HG02840 (cell line): Measurements from ENCODE around the gene HUNK.

Source experiments
- ATAC-seq: cut with Tn5 transposase; IDR thresholded peaks from one replicate; pipeline ENCODE4 v1.9.1; 2021; ENCODE audit warnings: mild to moderate bottlenecking, moderate library complexity, moderate number of reproducible peaks; ENCODE audit not compliant: unreplicated experiment, low FRiP score

HUNK gene

GRCh38 chr21:31991356-31992331 is 118.8 kb downstream of the HUNK start:
- ATAC-seq: no peak

DNA sequence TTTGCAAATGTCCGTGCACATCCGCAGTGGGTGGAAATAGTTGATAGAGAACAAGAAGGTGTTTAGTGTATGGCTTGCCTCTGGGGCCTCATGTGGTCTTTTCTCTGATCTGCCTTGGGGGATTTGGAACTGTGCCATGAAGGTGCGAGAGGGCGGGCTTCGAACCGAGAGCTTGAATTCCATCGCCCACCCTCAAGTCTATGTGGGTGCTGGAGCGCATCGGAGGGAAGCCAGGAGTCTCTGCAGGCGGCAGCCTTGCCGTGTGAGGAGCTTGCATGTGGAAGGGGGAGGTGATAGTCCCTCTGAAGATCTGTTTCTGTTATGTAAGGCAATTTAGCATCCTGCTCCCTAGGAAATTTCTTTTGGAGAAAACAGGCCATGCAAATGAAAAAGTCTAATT is 119.6 kb downstream of the HUNK start:
- no peak for ATAC-seq

DNA sequence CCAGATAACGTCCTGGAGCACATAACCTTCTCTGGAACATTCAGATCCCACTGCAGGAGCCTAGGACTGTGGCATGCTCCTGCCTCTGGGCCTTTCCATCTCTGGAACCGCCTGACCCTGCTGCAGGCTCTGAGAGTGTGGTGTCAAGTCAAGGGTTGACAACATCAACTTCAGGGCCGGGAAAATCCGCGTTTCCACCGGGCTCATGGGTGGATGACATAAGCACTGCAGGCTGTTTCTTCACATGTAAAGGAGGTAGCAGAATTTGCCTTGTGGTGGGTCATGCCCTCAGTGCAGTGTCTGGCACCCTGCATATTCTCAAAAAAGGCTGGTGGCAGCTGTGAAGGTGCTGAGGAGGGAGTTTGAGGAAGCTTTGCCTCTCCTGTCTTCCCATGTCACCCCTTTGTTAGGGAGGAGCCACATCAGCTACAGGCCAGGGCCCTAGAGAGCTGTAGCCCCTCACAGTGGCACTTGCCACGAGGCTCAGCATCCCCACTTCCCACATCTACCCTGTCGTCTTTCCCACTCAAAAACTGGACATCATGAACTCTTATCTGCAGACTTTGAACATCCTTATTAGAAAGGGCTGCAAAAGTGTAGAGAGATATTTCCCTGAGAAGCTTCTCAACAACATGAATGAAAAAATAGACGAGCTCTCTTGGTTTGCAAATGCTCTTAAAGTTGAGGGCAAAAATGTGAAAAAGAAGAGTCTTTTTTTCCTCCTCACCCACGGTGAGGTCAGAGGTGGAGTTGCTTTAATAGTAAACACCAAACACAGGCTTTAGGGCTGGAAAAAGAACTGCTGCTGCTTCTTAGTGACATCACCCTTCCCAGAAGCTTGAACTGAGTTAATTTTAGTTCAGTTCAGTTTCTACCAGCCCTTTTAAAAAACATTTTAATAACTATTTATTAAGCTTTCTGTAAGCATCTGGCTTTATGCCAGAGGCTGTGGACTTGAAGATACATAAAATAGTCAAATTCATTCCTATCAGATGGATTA is 121.3 kb downstream of the HUNK start:
- no peak for ATAC-seq

DNA sequence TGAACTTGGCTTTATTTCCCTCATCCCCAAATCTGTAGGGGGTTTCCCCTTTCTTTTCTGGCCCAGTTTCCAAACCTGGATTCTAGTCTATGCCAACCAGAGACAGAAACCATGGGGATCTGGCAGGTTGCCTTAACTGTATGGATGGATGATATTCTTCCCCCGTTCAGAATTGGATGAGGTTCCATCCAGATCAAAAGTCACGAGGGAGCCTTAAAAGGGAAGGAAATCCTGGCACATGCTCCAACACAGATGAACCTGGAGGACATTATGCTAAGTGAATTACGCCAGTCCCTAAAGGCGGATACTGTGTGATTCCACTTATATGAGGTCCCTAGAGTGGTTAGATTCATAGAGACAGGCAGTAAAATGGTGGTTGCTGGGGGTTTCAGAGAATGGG is 124.4 kb downstream of the HUNK start:
- ATAC-seq: no peak

GRCh38 chr21:31999810-32000468 is 127.1 kb downstream of the HUNK start:
- ATAC-seq: no peak

DNA sequence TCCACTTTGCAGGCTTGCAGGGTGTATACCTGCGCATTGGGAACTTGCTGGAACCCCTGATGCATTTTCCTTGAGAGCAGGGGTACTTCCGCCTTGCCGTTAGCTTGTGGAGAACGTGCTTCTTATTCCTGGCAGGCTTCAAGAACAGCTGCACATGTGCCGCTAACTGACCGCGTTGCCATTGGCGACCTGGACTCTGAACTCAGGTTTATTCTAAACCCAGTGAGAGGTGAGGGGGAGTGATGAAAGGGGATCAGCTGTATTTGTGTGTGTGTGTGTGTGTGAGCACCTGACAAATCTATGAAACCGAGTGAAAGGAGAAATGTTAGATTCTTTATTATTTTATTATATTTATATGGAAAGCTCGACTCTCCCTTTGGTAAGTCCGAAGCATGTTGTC is 128.6 kb downstream of the HUNK start:
- no peak for ATAC-seq

GRCh38 chr21:32003411-32003810 is 130.6 kb downstream of the HUNK start:
- ATAC-seq: no peak

- no peak for ATAC-seq
These were observed 131.5 kb downstream of the HUNK start for GRCh38 chr21:32004291-32004690.

- ATAC-seq: no peak
These were observed 134.6 kb downstream of the HUNK start for GRCh38 chr21:32007456-32007855.

DNA sequence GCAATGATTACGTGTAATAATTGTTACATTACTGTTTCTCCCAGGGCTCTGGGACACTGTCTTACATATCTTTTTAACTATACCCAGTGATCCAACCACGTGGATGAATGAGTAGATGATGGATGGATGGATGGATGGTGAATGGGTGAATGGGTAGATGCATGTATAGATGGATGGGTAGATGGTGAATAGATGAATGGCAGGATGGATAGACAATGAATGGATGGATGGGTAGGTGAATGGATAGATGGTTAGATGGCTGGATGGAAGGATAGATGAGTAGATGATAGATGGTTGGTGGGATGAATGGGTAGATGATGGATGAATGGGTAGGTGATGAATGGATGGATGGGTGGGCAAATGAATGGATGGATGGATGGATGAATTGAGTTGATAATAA is 135.9 kb downstream of the HUNK start:
- no peak for ATAC-seq

DNA sequence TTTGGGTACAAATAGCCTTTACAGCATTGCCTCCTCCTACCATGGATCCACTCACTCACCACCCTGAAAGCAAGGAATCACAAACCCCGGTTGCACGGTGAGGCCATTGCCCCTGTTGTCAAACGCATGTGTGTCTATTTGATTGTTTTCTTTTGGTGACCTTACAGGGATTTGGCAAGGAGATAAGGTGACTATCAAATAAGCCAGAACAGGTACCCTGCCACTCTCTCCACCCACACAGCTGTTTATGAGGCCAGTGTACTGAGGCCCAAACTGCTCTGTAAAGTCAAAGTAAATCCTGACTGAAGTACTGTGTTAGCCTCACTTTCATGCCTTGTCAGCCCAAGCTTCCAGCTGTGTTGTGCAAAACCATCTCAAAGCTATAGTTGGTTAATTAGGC is 136.4 kb downstream of the HUNK start:
- no peak for ATAC-seq

GRCh38 chr21:32015461-32016139 is 142.8 kb downstream of the HUNK start:
- ATAC-seq: no peak

DNA sequence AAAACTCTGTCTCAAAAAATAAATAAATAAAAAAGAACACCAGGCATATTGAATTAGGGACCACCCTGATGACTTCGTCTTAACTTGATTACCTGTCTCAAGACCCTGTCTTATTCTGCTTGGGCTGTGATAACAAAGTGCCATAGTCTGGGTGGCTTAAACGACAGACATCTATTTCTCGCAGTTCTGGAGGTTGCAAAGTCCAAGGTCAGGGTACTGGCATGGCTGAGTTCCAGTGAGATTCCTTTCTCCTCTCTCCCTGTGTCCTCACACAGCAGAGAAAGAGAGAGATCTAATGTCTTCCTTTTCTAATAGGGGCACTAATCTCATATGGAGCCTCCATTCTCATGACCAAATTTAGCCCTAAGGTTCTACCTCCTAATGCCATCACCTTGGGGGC is 145.6 kb downstream of the HUNK start:
- ATAC-seq: no peak

GRCh38 chr21:32020564-32020963 is 147.7 kb downstream of the HUNK start:
- no peak for ATAC-seq

GRCh38 chr21:32021319-32021994 is 148.6 kb downstream of the HUNK start:
- no peak for ATAC-seq

DNA sequence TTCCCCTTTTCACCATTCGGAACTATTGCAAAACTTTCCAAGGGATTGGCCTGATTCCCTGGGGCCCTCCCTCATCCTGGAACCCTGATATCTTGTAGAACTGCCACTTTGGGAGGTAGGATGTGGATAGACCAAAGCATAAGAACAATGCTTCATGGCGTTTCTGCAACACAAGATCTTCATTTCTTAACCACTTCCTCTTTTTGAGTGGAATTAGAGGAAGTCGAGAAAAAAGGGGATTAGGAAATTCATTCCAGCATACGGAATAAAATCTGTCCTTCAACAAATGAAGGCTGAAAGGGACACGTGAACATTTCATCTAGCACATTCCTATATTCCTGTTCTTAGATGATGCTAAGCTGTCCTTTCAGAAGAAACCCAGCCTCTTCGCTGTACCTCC is 149.3 kb downstream of the HUNK start:
- no peak for ATAC-seq

- no peak for ATAC-seq
These were observed 157.4 kb downstream of the HUNK start for GRCh38 chr21:32030146-32030652.

DNA sequence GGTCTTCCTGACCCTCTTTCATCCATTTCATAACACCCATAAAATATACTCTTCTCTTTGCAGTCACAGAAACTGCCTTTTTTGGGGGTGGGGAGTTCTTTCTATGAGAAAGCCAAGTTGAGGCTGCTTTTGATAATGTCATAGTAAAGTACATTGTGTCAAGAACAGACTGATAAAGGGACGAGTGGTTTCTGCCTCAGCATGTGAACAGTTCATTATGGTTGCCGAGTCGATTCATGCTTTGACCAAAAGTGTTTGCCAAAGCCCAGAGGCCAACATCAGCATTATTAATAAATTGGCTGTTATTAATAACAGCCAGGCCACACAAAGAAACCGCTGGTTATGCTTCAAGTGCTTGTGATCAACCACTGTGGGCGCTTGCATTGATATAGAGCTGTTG is 162.0 kb downstream of the HUNK start:
- no peak for ATAC-seq

DNA sequence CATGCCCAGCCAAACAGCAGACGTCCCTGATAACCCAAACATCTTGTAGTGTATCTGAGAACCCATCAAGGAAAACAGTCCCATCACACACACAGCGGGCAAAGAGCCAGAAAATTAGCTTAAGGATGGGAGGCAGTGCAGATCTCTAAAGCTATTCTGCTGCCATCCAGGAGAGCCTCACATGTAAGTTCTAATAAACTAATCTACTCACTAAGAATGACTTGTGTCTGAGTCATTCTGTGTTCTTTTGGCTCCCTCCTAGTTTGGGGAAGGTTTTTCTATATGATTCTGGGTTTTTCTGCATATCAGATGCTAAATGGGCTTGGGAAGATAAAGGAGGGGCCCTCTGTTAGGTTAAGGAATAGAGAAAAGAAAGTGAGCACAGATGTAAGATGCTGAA is 162.8 kb downstream of the HUNK start:
- no peak for ATAC-seq
